Hepatic stellate cell (primary cell): Measurements from ENCODE around the gene RLN3.

Source experiments
- DNase-seq: peaks from one replicate; pipeline ENCODE4 v3.0.0; 2011; ENCODE audit warnings: low spot score

The RLN3 gene

DNA sequence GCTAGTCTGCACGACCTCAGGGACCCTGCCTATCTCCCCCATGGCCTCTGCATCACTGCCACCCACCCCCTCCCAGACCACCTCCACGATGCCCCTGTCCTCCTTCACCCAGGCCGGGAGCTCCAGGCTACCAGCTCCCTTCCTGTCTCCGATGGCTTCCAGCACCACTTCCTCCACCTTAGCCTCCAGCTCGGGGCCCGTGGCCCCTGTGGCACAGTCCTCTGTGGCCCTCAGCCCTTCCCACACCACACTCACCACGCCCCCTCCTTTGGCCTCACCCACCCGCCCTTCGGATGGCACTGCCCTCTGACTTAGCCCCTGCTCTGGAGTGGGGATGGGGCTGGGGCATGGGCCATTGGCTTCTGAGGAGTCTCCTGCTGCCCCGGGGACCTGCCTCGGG lies 26.8 kb downstream of the RLN3 start:
- no peak for DNase-seq

DNA sequence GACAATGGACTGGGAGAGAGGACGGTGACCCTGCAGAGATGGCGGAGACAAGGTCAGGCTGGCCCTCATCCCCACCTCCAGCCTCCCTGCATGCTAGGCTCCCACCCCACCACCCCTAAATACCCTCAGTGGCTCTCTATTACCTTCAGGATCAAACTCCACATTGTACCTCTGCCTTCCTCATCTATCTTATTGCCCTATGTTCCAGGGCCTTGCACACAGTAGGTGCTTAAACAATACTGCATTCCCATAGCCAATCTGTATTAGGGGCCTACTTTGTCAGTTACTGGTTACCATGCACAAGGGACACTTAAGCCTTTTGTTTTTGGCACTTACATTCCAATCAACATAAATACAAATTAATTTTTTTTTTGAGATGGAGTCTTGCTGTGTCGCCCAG lies 27.4 kb downstream of the RLN3 start:
- no peak for DNase-seq

DNA sequence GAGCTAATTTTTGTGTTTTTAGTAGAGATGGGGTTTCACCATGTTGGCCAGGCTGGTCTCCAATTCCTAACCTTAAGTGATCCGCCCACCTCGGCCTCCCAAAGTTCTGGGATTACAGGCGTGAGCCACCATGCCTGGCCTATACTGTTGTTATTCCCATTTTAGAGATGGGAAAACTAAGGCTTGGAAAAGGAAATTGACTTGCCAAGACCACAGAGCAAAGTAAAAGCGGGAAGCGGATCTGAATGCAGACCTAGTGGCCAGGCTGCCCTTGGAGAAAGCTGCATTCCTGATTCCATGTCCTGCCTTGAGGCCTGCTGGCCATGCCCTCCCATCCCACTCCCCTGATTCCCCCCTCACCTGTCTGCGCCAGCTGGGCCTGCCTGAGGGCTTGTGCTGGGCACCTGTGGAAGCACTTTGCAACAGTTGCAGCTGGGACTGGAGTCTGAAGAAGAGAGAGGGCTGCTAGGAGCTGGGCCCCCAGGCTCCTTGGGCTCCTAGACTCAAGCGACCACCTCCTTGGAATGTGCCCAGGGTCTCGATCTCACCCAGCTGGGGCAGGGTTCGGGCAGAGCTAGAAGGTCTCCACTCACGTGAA lies 28.2 kb downstream of the RLN3 start:
- no peak for DNase-seq

DNA sequence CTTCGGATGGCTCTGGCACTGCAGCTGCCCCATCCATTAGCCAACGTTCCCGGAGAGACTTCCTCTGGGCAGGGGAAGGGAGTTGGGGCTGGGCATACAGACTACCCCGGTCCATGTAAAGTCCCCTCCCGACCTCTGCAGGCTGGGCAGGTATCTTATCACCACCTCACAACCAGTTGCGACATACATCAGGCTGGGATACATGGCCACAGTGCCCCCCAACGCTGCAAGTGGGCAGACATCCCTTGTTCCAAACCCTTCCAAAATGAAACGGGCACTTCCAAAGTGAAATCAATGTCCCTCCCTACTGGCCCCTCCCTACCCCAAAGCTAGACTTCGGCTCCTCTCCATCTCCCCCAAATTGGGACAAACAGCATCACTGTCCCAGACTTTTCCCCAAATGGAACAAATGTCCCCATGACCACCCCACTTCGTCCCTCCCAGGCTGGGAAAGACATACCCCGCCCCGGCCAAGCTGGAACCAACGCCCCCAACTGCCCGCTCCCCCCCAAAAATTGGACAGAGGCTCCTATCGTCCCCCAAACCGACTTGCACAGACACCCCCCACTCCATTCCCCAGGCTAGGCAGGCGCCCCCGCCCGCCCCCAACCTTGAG lies 28.9 kb downstream of the RLN3 start:
- no peak for DNase-seq

DNA sequence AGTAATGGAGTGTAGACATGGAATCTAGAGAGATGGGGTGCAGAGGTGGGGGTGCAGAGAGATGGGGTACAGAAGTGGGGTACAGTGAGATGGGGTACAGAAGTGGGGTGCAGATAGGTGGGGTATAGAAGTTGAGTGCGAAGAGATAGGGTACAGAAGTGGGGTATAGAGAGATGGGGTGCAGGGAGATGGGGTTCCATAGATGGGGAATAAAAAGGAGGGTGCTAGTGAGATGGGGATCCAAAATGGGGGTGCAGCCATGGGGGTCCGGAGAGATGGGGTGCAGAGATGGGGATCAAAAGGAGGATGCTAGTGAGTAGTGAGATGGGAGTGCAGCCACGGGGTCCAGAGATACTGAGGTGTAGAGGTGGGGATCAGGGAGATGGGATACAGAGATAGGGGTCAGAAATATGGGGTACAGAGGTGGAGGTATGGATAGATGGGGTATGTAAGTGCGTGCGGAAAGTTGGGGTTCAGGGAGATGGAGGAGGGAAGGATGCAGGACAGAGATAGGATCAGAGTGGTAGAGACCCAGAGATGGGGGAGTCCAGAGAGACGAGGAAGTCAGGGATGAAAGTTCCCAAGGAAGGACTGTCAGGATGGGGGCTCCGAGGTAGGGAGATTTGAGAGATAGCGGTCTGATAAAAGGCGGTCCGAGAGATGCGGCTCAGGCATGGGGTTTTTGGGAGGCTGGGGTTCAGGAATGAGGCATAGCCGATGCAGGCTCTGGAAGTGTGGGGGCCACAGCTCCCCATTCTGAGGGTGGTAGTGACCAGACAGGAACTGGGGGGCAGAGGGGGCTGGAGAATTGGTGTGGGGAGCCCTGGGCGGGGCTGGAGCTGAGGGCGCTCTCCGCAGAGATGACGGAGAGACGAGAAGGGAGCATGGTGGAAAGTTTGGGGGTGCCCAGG lies 30.5 kb downstream of the RLN3 start:
- no peak for DNase-seq

DNA sequence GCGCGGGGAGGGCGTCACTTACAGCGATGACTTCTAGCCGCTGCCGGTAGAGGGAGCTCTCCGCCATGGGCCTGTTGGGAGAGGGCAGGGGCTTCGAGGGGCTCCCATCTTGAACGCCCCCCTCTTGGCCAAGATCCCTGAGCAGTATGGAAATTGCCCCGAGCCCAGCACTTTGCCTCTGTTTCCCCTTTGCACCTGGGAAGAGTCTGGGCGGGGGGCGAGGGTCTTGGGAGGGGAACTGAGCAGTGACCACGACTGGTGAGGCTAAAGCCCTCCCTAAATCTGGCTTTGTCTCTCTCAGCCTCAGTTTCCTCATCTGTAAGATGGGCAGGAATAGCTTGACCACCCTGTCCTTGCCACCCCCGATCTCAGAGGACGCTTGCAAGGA lies 31.1 kb downstream of the RLN3 start:
- no peak for DNase-seq

DNA sequence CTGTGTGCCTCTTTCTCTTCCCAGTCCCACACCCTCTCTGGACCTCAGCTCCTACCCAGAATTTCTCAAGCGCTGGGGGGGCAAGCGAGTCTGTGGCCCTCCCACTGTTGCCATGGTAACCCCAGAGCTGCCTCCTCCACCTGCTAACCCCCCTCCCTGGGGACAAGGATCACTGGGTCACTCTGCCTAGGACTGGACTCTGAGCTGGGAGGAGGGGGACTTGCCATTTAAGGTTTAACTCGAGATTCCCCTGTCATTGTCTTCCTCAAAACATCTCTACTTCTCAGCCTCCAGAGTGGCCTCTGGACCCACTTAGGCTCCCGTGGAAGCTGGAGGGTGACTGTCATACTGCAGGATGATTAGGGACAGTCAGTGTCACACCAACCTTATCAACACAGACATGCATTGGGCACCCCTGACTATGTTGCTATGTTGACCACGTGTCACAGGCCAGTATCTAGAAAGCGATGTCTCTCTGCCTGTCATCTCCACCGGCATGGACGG lies 31.8 kb downstream of the RLN3 start:
- DNase-seq: no peak

DNA sequence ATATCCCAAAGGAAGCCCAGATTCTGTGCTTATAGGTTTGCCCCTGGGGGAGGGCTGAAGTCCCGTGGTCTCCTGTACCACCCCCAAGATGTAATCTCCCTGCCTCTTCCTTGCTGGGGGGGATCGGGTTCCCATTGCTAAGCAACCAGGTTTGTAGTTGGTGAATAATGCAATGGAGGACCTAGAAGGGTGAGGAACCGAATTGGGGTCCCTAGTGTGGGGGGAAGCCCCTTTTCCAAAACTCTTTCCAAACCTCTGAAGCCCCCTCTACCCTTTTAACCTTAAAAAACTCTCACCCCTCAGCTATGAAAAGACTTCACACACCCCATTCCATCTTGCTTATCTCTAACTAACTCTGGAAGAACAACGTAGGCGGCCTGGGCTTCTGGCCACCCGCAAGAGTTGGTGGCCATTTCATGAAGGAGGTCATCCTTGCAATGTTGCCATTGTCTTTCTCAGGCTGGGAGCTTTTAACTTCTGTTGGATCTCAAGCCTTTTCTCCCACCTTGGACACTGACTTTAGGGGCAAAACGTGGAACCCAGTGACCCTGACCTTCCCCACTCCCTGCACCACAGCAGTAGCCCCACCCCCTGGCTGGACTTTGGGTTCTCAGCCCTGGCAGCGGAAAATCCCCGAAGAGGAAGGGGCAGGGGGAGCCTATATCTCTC lies 33.3 kb downstream of the RLN3 start:
- DNase-seq: no peak

DNA sequence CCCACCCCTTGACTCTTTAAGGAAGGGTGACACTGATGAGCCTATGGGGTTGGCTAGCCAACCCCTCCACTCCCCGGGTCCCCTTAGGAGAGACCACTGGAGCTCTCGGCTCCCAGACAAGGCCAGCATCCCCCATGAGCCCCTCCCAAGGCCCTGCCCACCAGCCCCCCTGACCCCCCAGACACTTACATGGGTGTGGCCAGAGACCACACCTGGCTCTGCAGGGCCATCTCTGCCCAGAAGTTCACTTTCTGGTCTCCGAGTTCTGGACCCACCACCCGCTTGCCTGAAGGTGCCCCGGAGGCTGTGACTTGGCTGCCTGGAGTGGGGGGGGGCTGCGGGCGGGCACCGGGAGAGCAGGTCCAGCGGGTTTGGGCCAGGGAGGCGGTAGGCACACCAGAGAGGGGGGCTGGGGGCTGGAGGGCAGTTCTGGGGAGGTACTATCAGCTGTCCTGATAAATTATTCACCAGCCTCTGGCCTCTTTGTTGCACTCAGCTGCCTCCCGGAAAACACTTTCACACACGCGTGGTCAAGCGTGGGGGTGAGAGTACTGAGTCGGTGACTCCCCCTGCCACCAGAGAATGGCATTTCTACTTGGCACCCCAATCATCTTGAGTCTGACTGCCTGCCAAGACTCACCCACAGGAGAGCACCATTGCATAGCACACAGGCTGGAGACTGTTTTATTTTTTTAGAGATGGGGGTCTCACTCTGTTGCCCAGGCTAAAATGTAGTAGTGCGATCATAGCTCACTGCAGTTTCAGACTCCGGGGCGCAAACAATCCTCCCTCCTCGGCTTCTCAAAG lies 34.0 kb downstream of the RLN3 start, which contains the start of gene PALM3:
Gene PALM3, minus strand, starts transcription at position 326 of the 807 bp plus-strand sequence. Its CDS starts 96 bp downstream, at position 230.
- no peak for DNase-seq

DNA sequence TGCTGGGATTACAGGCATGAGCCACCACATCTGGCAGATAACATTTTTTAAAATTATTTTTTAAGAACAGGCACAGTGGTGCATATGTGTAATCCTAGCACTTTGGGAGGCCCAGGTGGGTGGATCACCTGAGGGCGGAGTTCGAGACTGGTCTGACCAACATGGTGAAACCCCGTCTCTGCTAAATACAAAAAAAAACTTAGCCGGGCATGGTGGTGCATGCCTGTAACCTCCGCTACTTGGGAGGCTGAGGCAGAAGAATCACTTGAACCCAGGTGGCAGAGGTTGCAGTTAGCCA lies 34.6 kb downstream of the RLN3 start:
- DNase-seq: no peak

DNA sequence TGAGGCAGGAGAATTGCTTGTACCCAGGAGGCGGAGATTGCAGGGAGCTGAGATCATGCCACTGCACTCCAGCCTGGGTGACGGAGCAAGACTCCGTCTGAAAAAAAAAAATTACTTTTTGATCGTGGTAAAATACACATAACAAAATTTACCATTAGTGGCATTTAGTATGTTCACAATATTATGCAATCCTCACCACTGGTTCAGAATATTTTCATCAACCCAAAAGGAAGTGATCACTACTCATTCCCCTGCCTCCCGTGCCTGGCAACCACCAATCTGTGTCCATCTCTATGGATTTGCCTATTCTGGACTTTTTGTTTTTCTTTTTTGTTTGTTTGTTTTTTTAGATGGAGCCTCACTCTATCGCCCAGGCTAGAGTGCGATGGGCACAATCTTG lies 35.2 kb downstream of the RLN3 start:
- DNase-seq: no peak

DNA sequence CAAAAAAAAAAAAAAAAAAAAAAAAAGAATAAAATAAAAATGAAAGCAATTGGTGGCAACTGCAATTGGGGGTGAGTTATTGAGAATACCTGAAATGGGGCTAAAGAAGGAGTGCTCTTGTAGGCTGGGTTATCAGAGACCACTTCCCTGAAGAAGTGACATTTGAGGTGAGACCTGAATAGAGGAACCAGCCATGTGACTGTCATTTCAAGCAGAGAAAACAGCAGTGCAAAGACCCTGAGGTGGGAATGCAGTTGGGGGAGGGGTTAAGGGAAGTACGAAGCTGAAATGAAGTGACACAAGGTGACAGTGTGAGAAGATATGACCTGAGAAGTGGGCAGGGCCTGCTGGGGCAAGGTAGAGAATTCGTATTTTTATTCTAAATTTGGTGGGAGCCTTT lies 38.2 kb downstream of the RLN3 start:
- DNase-seq: no peak

DNA sequence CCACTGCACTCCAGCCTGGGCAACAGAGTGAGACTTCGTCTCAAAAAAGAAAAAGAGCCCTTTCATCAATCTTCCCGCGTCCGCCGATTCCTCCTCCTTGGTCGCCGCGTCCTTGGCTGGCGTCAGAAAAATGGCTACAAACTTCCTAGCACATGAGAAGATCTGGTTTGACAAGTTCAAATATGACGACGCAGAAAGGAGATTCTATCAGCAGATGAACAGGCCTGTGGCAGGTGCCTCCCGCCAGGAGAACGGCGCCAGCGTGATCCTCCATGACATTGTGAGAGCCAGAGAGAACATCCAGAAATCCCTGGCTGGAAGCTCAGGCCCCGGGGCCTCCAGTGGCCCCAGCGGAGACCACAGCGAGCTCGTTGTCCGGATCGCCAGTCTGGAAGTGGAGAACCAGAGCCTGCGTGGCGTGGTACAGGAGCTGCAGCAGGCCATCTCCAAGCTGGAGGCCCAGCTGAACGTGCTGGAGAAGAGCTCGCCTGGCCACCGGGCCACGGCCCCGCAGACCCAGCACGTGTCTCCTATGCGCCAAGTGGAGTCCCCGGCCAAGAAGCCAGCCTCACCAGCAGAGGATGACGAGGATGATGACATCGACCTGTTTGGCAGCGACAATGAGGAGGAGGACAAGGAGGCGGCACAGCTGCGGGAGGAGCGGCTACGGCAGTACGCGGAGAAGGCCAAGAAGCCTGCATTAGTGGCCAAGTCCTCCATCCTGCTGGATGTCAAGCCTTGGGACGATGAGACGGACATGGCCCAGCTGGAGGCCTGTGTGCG lies 42.5 kb downstream of the RLN3 start:
- no peak for DNase-seq

DNA sequence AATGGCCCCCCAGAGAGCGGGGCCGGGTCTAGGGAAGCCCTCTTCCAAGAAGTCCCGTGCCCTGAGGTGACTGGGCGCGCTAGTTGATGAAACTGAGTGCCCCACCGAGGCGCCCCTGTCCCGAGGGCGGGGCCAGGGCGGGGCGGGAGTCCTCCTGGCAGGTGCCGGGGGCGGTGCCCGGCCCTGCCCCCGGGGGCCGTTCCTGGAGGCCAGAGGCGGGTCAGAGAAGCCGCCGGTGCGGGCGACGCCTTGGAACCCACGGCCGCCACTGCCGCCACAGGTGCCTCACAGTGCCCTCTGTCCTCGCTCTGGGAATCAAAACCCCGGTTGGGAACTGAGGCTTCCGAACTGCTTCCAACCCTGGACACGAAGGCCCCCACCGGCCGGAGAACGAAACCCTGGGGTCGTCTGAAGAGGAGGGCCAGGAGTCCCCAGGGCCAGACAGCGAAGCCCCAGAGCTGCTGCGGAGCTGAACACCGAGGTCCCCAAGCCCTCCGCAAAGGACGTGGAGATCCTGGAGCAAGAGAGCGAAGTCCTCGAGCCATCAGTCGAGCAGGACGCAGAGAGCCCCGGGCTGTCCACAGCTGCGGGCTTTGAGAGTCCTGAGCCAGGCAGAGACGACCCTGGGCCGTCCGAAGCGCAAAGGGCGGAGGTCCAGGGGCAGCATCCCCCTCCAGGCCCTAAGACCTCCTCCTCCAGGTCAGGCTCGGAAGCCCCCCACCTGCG lies 44.8 kb downstream of the RLN3 start, which contains the start of gene MISP3:
Gene MISP3, plus strand, starts transcription at position 252 of the 726 bp plus-strand sequence. CDS start 524 bp downstream, outside the sequence.
- DNase-seq: no peak

DNA sequence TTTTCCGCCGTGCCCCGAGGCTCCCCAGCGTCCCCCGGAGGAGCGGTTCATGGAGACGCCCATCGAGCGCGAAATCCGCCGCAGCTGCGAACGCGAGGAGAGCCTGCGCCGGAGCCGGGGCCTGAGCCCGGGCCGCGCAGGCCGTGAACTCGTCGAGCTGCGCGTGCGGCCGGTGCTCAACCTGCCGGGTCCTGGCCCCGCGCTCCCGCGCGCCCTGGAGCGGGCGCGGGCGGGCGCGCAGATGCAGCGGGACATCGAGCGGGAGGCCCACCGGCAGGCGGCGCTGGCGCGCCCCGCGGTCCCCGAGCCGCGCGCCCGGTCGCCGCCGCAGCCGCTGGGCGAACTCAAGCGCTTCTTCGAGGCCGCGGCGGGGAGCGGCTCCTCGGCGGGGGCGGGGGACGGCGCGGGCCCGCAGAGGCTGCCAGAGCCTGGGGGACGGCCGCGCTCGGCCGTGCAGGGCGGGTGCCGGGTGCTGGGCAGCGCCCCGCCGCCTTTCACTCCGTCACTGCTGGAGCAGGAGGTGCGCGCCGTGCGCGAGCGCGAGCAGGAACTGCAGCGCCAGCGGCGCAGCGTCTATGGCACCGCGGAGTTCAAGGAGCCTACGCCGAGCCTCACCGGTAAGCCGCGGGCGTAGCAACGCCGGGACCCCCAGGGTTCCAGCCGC lies 45.4 kb downstream of the RLN3 start:
- peak; percentile 76 for DNase-seq

DNA sequence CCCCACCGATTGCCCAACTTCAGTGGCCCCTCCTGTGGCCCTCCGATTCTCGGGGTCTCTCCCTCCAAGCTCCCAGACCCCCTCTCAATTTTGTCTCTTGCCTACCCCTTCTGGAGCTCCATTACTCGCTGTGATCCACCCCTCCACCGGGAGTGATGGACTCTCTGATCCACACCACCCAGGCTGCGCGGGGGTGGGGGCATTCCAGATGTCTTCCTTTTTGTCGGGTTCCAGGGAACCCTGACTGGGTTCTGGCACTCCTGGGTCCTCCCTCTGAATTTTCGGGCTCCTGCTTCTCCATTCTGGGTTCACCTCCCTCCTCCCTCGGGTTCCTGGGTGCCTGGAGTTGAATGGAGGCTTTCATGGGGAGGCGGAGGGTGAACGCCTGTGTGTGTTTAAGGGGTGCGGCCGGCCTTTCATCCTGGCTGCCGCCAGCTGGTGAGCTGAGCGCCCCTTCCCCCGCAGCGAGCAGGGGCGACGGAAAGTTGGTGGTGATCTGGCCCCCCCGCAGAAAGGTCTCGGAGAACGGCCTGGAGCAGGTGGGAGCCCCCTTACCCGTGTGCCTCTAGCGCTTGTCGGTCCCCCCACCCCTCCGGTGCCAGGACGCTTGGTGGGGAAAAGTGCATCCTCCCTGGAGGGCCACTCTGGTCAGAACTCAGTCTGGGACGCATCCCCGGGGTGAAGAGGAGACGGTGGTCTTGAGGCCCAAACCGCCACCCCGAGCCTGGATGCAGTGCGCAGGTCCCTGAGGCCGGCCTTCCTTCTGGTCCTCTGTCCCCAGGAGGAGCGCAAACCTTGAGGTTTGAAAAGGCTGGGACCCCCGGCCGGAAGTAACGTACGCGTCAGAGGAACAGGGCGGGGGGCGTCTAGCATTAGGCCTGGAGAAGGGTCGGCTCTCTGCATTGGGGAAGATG lies 46.2 kb downstream of the RLN3 start:
- no peak for DNase-seq

DNA sequence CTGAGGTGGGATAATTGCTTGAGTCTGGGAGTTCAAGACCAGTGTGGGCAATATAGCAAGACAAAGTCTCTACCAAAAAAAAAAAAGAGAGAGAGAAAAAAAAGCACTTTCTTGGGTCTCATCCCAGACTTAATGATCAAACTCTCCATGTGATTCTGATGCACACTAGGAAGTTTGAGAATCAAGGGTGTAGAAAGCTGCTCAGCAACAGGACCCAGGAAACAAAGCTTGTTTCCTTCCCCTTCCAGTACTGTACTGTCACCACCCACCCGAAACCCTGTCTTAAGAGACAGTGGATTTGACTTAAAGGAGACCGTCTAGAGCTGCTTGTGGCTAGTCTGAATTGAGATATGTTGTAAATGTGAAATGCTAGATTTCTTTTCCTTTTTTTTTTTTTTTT lies 50.5 kb downstream of the RLN3 start:
- no peak for DNase-seq
